BLaER1 (cell line): ENCODE data around the gene RNASE7.
A peak's percentile ranks its signal among the peaks of the same experiment; 100 is the strongest.

Experiments used
- H3K27ac ChIP-seq: shearing (Covaris generic); formaldehyde crosslinking; 2 replicates; pipeline ENCODE4 v1.8.1; 2022
- H3K27me3 ChIP-seq: shearing (Covaris generic); formaldehyde crosslinking; 2 replicates; pipeline ENCODE4 v1.8.1; 2022
- H3K36me3 ChIP-seq: shearing (Covaris generic); formaldehyde crosslinking; 2 replicates; pipeline ENCODE4 v1.8.1; 2022
- H3K4me1 ChIP-seq: shearing (Covaris generic); formaldehyde crosslinking; 2 replicates; pipeline ENCODE4 v1.8.1; 2022
- H3K4me2 ChIP-seq: shearing (Covaris generic); formaldehyde crosslinking; 2 replicates; pipeline ENCODE4 v1.8.1; 2022
- H3K4me3 ChIP-seq: shearing (Covaris generic); formaldehyde crosslinking; 2 replicates; pipeline ENCODE4 v1.8.1; 2022
- H3K9ac ChIP-seq: shearing (Covaris generic); formaldehyde crosslinking; 2 replicates; pipeline ENCODE4 v1.8.1; 2022
- H3K9me3 ChIP-seq: shearing (Covaris generic); formaldehyde crosslinking; 2 replicates; pipeline ENCODE4 v1.8.1; 2022
- H4K20me1 ChIP-seq: shearing (Covaris generic); formaldehyde crosslinking; 2 replicates; pipeline ENCODE4 v1.8.1; 2022
- Cebpa-rat ChIP-seq: shearing (Covaris generic); IDR thresholded peaks from 2 replicates; pipeline ENCODE4 v1.8.1; 2022

RNASE7 gene

DNA sequence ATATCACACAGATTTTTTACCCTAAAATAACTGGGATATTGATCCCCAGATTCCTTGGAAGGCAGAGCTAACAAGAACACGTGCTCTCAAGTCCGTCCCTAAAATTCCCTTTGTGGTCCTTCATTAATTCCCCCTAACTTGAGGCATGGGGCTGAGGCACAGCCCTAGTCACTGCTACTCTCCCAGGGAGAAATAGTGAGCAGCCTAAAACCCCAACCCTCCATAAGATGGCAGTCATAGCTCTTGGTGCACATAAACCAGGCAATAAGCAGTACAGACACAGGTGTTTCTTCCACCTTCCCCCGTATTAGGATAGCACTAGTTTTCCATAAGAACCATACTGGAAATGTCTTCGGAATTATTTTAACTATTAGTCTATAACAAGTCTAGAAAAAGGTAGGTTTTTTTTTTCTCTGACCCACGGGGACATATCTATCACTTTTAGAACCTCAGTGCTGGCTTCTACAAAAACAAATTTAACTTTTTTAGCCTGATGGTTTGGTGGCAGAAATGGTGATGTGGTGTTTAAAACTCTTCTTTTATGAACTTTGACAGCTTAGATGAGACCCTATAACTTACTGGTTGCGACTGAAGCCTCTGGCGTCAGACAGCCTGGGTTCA is 24.8 kb downstream of the RNASE7 start:
- Histone ChIP-seq H3K9ac (no peak overlapping the region), H3K4me3 (no peak overlapping the region), H4K20me1 (no peaks in the 10 kb centered on the region), H3K27ac (no peak overlapping the region), H3K4me1 (peaks cover 38% of the 10 kb centered on the region), H3K36me3 (no peaks in the 10 kb centered on the region), H3K9me3 (no peaks in the 10 kb centered on the region), H3K27me3 (peaks cover 16% of the 10 kb centered on the region), H3K4me2 (no peak overlapping the region)
- no peak for TF ChIP-seq Cebpa-rat

DNA sequence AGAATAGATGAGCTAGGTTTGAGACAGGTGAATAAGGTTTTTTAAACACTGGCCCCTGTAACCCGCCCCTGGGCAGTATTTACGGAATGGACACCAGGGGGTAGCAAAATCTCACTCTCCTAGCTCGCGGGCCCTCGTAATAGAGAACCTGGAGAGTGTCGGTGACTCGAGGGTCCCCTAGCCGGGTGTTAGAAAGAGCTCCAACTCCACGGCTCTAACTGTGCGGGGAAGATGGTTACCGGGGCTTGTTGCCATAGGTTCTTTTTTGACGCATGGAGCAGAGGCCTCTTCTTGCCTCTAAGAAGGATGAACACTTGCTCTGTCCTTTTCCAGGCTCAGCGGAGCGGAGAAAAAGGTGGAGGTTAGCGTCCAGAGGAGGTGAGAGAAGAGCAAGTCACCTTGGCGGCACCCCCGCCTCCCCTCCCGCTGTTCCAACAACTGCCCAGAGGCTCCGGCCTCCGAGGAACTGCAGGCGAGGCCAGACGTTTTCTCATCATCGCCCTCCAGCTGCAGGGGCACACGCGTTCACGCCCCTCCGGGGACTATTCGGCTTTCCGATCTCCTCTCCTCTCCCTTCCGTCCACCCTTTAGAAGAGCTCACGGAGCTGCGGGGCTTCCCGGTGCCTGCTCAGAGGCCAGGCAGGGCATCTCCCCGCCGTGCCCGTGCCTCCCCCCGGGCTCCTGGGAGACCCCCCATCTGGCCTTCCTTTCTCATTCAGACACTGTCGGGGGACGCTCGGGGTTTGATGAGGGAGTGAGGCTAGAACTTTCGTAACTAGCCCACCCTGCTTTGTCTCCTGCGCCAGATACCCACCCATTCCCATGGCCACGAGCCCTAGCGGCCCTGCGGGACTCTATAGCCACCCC is 26.6 kb downstream of the RNASE7 start:
- H3K36me3 ChIP-seq = no peaks in the 10 kb centered on the region
- no peak overlapping the region for H3K27ac ChIP-seq
- H3K4me1 ChIP-seq = peaks cover 39% of the 10 kb centered on the region
- H3K9ac ChIP-seq = peak overlapping the region; percentile 80
- H4K20me1 ChIP-seq = no peaks in the 10 kb centered on the region
- H3K4me2 ChIP-seq = peak overlapping the region; percentile 88
- H3K27me3 ChIP-seq = peaks cover 16% of the 10 kb centered on the region
- H3K9me3 ChIP-seq = no peaks in the 10 kb centered on the region
- no peak for TF ChIP-seq Cebpa-rat
- peak overlapping the region; percentile 80 for H3K4me3 ChIP-seq

DNA sequence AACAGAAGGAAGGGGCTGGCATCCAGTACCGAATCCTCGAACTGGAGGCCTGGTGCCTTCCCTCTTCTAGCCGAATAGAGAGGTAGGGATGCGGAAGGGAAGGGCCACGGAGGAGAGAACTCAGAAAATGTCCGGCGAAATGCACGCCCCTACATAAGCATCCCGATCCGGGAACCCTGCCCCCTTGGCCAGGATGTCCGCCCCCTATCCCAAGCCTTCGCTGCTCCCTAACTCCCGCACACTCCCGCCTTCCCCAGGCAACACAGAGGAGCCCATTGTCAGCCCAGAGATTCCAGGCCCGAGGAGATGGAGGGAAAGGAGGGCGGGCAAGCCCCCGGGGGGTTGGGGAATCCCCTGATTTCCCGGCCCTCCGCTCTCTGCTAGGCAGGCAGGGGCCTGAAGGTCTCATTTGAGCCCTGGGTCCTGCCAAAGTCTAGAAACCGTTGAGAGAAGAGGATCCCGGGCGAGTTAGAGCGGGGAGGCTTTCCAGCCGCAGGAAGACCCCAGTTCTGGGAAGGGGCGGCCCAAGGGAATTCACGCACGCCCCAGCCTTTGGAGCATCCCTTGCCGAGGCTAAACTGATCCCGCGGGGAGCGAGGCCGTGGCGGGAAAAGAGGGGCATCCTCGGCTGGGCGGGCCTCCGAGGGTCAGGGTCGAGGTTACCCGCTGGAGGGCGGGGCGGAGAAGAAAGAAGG is 27.4 kb downstream of the RNASE7 start:
- Histone ChIP-seq H3K27ac (peak overlapping the region; percentile 46; the same call in 1 of the 2 replicates), H3K4me2 (peak overlapping the region; percentile 88), H3K9me3 (no peaks in the 10 kb centered on the region), H3K4me1 (peaks cover 47% of the 10 kb centered on the region), H3K4me3 (peak overlapping the region; percentile 80), H3K36me3 (peaks cover 6% of the 10 kb centered on the region), H3K27me3 (peaks cover 16% of the 10 kb centered on the region), H3K9ac (peak overlapping the region; percentile 80), H4K20me1 (no peaks in the 10 kb centered on the region)
- no peak for TF ChIP-seq Cebpa-rat

DNA sequence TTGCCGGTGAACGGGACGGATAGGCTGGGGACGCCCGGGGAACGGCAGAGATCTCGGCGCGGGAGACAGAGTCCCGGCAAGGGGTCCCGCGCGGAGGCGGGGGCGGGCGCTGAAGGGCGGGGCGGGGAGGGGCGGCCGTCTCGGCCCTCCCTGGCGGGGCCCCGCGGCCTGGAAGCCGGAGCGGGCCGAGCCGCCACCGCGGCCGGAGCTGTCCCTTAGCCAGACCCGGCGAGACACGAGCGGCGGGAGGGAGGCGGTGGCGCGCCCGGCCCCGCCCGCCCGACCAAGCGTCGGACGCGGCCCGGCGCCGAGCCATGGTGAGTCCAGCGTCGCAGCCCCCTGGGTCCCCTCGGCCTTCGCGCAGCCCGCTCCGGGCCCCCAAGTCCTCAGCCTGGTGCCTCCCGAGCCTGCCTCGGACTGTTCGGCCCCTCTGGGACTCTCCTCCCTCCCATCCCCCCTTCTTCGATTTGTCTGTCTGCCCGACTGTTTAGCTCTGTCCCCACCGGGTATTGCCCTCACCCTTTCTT is 28.0 kb downstream of the RNASE7 start, which contains the start of gene ARHGEF40:
Gene ARHGEF40 (plus strand): TSS at position 222 of the 527 bp plus-strand sequence. CDS start 93 bp downstream, at position 315.
- Histone ChIP-seq H3K36me3 (peaks cover 10% of the 10 kb centered on the region), H3K9ac (peak within 1 kb of the TSS; percentile 80), H3K4me3 (peak within 1 kb of the TSS; percentile 80), H3K27me3 (peaks cover 16% of the 10 kb centered on the region), H4K20me1 (no peaks in the 10 kb centered on the region), H3K9me3 (no peaks in the 10 kb centered on the region), H3K27ac (peak within 1 kb of the TSS; percentile 87), H3K4me1 (peaks cover 51% of the 10 kb centered on the region), H3K4me2 (peak within 1 kb of the TSS; percentile 88)
- no peak for TF ChIP-seq Cebpa-rat

DNA sequence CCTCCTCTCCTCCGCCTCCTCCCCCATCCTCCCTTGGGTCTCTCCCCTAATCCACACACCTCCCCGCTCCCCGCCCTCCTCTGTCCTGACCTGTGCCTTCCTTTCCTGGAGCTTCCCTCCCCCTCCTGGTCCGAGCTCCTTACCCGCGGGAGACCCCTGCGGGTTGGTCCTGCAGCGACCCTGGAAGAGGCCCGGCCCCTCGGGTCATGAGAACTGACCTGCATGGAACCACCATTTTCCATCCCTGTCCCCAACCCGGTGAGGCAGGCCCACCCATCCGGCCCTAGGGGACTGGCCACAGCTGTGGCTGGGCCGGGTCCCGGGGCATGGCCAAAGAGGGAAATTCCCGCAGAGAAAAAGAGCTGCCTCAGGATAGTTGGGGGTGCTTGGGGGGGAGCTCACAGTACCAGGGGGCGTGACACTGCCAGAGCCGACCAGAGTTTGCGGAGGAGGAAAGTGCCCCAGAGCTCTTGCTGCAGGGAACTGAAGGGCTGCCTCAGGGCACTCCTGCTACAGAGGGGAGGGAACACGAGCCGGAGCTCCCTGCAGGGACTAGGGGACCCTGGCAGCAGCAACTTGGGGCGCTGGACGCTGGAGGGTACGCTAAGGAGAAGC is 28.6 kb downstream of the RNASE7 start:
- H3K27ac ChIP-seq = peak overlapping the region; percentile 87

DNA sequence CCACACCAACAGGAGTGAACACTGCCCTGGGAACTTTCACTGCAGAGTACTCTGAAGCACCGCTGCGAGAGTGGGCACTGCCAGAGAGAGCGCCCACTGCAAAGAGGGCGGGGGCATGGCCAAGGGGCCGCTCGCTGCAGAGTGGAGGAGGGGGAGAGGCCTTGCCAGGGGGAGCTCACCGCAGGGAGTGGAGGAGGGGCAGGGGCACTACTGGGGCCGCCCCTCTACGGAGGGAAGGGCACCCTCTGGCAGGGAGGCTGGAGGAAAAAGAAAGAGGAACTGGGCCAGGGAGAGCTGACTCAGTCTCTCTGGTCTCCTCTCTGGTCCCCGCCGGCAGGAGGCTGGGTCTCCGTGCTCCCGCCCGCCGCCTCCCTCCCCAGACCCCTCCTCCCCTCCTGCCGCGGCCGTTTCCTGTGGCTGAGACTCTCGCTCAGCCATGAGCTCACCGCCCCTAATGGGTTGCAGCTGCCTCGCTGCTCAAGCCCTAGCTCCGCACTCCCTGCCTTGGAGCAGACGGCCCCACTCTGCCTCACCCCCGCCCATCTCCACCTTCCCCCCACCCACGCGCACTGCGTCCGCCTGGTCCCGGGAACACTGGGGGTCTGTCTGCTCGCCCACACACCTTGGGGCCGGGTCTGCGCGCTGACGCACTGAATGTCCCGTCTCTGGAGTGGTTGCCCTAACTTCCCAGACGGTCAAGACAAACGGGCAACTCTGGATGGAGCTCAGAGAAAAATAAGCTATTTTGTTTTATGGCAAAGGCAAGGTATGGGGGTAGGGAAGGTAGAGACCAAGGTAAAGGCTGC is 29.3 kb downstream of the RNASE7 start:
- peaks cover 51% of the 10 kb centered on the region for H3K4me1 ChIP-seq
- TF ChIP-seq Cebpa-rat = no peak
- peak overlapping the region; percentile 80 for H3K9ac ChIP-seq

More for the DNA sequence above, 28.6 kb downstream of the RNASE7 start:
- Histone ChIP-seq H3K27me3 (peaks cover 16% of the 10 kb centered on the region), H4K20me1 (no peaks in the 10 kb centered on the region), H3K9me3 (no peaks in the 10 kb centered on the region), H3K9ac (peak overlapping the region; percentile 80), H3K36me3 (peaks cover 13% of the 10 kb centered on the region), H3K4me2 (peak overlapping the region; percentile 88), H3K4me3 (peak overlapping the region; percentile 80), H3K4me1 (peaks cover 51% of the 10 kb centered on the region)
- TF ChIP-seq Cebpa-rat = no peak

DNA sequence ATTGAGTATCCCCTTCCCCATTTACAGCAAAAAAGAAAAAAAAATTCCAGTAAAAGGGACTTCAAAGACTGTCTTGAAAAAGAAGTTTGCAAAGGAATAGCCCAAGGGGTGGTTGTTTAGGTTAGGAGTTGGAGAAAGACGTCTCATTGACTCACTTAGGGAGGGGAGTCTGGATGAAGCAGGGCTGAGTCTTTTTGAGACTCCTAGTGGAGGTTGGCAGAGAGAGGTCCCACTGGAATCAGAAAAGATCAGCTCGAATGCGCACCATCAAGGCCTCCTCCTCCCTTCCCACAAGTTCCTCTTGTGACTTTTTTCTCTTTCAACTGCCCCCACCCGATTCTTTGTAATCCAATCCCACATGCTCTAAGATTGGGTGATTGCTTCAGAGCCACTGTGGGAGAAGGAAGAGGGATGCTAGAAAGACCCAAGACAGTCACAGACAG is 29.9 kb downstream of the RNASE7 start:
- Histone ChIP-seq H3K4me2 (peak overlapping the region; percentile 88), H4K20me1 (no peaks in the 10 kb centered on the region), H3K4me1 (peaks cover 51% of the 10 kb centered on the region), H3K4me3 (peak overlapping the region; percentile 80), H3K9me3 (no peaks in the 10 kb centered on the region), H3K36me3 (peaks cover 24% of the 10 kb centered on the region), H3K9ac (peak overlapping the region; percentile 80), H3K27ac (peak overlapping the region; percentile 87), H3K27me3 (peaks cover 16% of the 10 kb centered on the region)
- peak; percentile 69 for TF ChIP-seq Cebpa-rat

More for the DNA sequence above, 29.3 kb downstream of the RNASE7 start:
- Histone ChIP-seq H3K27ac (peak overlapping the region; percentile 87), H3K4me2 (peak overlapping the region; percentile 88), H3K4me3 (peak overlapping the region; percentile 80), H3K27me3 (peaks cover 16% of the 10 kb centered on the region), H3K36me3 (peaks cover 20% of the 10 kb centered on the region), H4K20me1 (no peaks in the 10 kb centered on the region), H3K9me3 (no peaks in the 10 kb centered on the region)

DNA sequence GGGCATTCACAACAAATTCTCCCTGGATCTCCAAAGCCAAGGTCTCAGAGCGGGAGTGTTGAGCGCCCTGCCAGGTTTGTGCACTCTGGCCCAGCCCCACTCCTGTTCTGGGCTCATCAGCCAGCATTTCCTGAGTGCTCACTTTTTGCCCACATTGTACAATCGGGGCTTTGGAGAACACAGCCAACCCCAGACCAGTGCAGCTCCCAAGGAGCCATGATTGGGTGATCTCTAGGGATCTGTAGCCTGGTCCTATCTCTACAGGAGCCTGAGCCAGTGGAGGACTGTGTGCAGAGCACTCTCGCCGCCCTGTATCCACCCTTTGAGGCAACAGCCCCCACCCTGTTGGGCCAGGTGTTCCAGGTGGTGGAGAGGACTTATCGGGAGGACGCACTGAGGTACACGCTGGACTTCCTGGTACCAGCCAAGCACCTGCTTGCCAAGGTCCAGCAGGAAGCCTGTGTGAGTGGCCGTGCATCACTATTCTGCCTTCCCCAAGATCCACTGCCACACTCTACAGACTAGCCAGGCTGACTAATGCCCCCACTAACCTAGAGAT is 30.7 kb downstream of the RNASE7 start:
- peaks cover 16% of the 10 kb centered on the region for H3K27me3 ChIP-seq
- no peak for TF ChIP-seq Cebpa-rat

More for the DNA sequence above, 30.7 kb downstream of the RNASE7 start:
- no peaks in the 10 kb centered on the region for H4K20me1 ChIP-seq
- H3K9me3 ChIP-seq = no peaks in the 10 kb centered on the region
- peak overlapping the region; percentile 80 for H3K4me3 ChIP-seq
- H3K27ac ChIP-seq = peak overlapping the region; percentile 87
- peak overlapping the region; percentile 88 for H3K4me2 ChIP-seq
- H3K9ac ChIP-seq = peak overlapping the region; percentile 80; the same call in 1 of the 2 replicates
- peaks cover 51% of the 10 kb centered on the region for H3K4me1 ChIP-seq
- peaks cover 24% of the 10 kb centered on the region for H3K36me3 ChIP-seq
